GM12878 (cell line): ENCODE results near the gene ITGB8. TPM values are rescaled to one million over a fixed set of nuclear protein-coding genes. Genes with fewer than 3 reads are reported as not detected.

ENCODE experiments used
- ATAC-seq: fragments of 200-7000 bp; cut with Tn5 transposase; 3 replicates; pipeline ENCODE4 v1.9.1; 2020; ENCODE audit warnings: mild to moderate bottlenecking, moderate library complexity
- BruUV-seq: library from RNA; stranded (reverse); fragments of 400-500 nt; replicated peaks from 2 replicates; lab custom pipeline; 2021; lab: Mats Ljungman, UMichigan
- CTCF ChIA-PET: fragments of 300-600 bp; sonication (Branson Sonifier 250); formaldehyde crosslinking; extraction: SDS; loops from one replicate; lab custom pipeline; 2021; ENCODE audit warnings: inconsistent platforms; lab: Yijun Ruan, JAX
- POLR2A ChIA-PET: fragments of 350-600 bp; formaldehyde crosslinking; extraction: SDS; loops from one replicate; lab custom pipeline; 2021; ENCODE audit warnings: inconsistent platforms; lab: Charles Lee
- RAD21 ChIA-PET: fragments of 300-600 bp; sonication (Branson Sonifier 250); formaldehyde crosslinking; loops from one replicate; lab custom pipeline; 2023; ENCODE audit warnings: antibody characterized with exemption; ENCODE audit not compliant: unreplicated experiment; lab: Charles Lee
- SMC1A ChIA-PET: fragments of 300-600 bp; sonication (Branson Sonifier 250); formaldehyde crosslinking; loops from one replicate; lab custom pipeline; 2023; ENCODE audit not compliant: unreplicated experiment, uncharacterized antibody; lab: Charles Lee
- DNase-seq: peaks from one replicate; pipeline ENCODE4 v3.0.0-alpha.2; 2011; ENCODE audit warnings: low read depth, low spot score
- FAIRE-seq: peaks from 3 replicates; lab custom pipeline; 2011; peaks lifted over from hg19 to GRCh38; lab: Jason Lieb, UNC
- H2AFZ ChIP-seq: 2 replicates; pipeline ENCODE4 v1.6.0; 2011; ENCODE audit warnings: low read depth, low read length, control low read depth; ENCODE audit not compliant: control insufficient read depth
- H3K27ac ChIP-seq: 2 replicates; pipeline ENCODE4 v1.5.1; 2011; ENCODE audit warnings: control low read depth; ENCODE audit not compliant: control insufficient read depth, insufficient read depth
- H3K27me3 ChIP-seq, 2 experiments: replicated peaks in 1 of 2; 2 replicates each; pipeline versions ENCODE4 v1.6.0 to v1.6.1; 2011; ENCODE audit warnings: low read length in 1 of 2; ENCODE audit not compliant: control insufficient read depth in 2 of 2, insufficient read depth in 2 of 2
- H3K36me3 ChIP-seq, 2 experiments: 2 replicates each; pipeline ENCODE4 v1.5.1; 2011; ENCODE audit warnings: low read length in 1 of 2; ENCODE audit not compliant: control insufficient read depth in 2 of 2, insufficient read depth in 2 of 2
- H3K4me1 ChIP-seq: 2 replicates; pipeline ENCODE4 v1.6.1; 2011; ENCODE audit warnings: mild to moderate bottlenecking, low read length, moderate library complexity, mixed read lengths; ENCODE audit not compliant: control insufficient read depth, insufficient read depth
- H3K4me2 ChIP-seq: 2 replicates; pipeline ENCODE4 v1.6.0; 2011; ENCODE audit warnings: control low read depth; ENCODE audit not compliant: control insufficient read depth, insufficient read depth
- H3K4me3 ChIP-seq: fragments of 200-600 bp; sonication (generic); 2 replicates; pipeline ENCODE4 v1.5.1; 2016
- H3K79me2 ChIP-seq: 2 replicates; pipeline ENCODE4 v1.6.0; 2011; ENCODE audit warnings: low read length; ENCODE audit not compliant: control insufficient read depth, insufficient read depth
- H3K9ac ChIP-seq: 2 replicates; pipeline ENCODE4 v1.8.0; 2011; ENCODE audit warnings: low read length, control low read depth, mixed read lengths; ENCODE audit not compliant: control insufficient read depth, insufficient read depth
- H3K9me3 ChIP-seq: replicated peaks from 3 replicates; pipeline ENCODE4 v1.5.1; 2011; ENCODE audit warnings: mild to moderate bottlenecking, low read length; ENCODE audit not compliant: control insufficient read depth, insufficient read depth
- H4K20me1 ChIP-seq: 2 replicates; pipeline ENCODE4 v1.6.0; 2011; ENCODE audit not compliant: control insufficient read depth, insufficient read depth
- CHD2 ChIP-seq: IDR thresholded peaks from 2 replicates; pipeline ENCODE4 v1.6.1; 2011; ENCODE audit warnings: low read depth, low read length, improper control_type of control experiment, borderline replicate concordance
- CREB1 ChIP-seq: IDR thresholded peaks from 2 replicates; pipeline ENCODE4 v1.6.1; 2012; ENCODE audit warnings: low read depth, mild to moderate bottlenecking, inconsistent platforms
- CREM ChIP-seq: IDR thresholded peaks from 2 replicates; pipeline ENCODE4 v1.6.1; 2014; ENCODE audit warnings: antibody characterized with exemption, low read depth
- EP300 ChIP-seq, 2 experiments: fragments of 150-350 bp in 1 of 2; IDR thresholded peaks; 2 replicates each; pipeline ENCODE4 v1.6.1; 2011 to 2012; ENCODE audit warnings: low read depth in 2 of 2, low read length in 2 of 2, borderline replicate concordance in 1 of 2, improper control_type of control experiment in 1 of 2, inconsistent platforms in 1 of 2; ENCODE audit not compliant: control insufficient read depth in 1 of 2
- FOXM1 ChIP-seq: IDR thresholded peaks from 2 replicates; pipeline ENCODE4 v1.6.1; 2012; ENCODE audit warnings: low read depth, mild to moderate bottlenecking, inconsistent platforms, low read length, moderate library complexity
- HCFC1 ChIP-seq: fragments of 150-350 bp; IDR thresholded peaks from 2 replicates; pipeline ENCODE4 v1.6.1; 2014; ENCODE audit warnings: low read length
- IKZF2 ChIP-seq, 2 experiments: fragments of 450-650 bp; IDR thresholded peaks; 2 replicates each; pipeline ENCODE4 v1.6.1; 2017; ENCODE audit warnings: mild to moderate bottlenecking in 2 of 2, moderate library complexity in 2 of 2
- IRF4 ChIP-seq: IDR thresholded peaks from 2 replicates; pipeline ENCODE4 v1.6.1; 2011; ENCODE audit warnings: low read depth, low read length
- NBN ChIP-seq: fragments of 450-650 bp; IDR thresholded peaks from 2 replicates; pipeline ENCODE4 v1.6.1; 2016
- PAX5 ChIP-seq: IDR thresholded peaks from 2 replicates; pipeline ENCODE4 v1.6.1; 2011; ENCODE audit warnings: low read depth, low read length, borderline replicate concordance
- PAX8 ChIP-seq: fragments of 450-650 bp; IDR thresholded peaks from 2 replicates; pipeline ENCODE4 v1.6.1; 2017; ENCODE audit warnings: mild to moderate bottlenecking, moderate library complexity
- POLR2AphosphoS5 ChIP-seq: IDR thresholded peaks from 2 replicates; pipeline ENCODE4 v1.6.1; 2011; ENCODE audit warnings: mild to moderate bottlenecking, low read length, inconsistent platforms
- RFX5 ChIP-seq: IDR thresholded peaks from 2 replicates; pipeline ENCODE4 v1.6.1; 2011; ENCODE audit warnings: low read depth, low read length, improper control_type of control experiment
- RUNX3 ChIP-seq: IDR thresholded peaks from 2 replicates; pipeline ENCODE4 v1.6.1; 2012; ENCODE audit warnings: low read length, inconsistent platforms
- SMAD5 ChIP-seq: IDR thresholded peaks from 2 replicates; pipeline ENCODE4 v1.6.1; 2016; ENCODE audit warnings: antibody characterized with exemption, low read depth
- SMARCA5 ChIP-seq: fragments of 450-650 bp; IDR thresholded peaks from 2 replicates; pipeline ENCODE4 v1.6.1; 2017; ENCODE audit warnings: mild to moderate bottlenecking
- SMC3 ChIP-seq: IDR thresholded peaks from 2 replicates; pipeline ENCODE4 v1.6.1; 2011; ENCODE audit warnings: low read length, improper control_type of control experiment, borderline replicate concordance
- WRNIP1 ChIP-seq: IDR thresholded peaks from 2 replicates; pipeline ENCODE4 v1.6.1; 2011; ENCODE audit warnings: low read depth, low read length, improper control_type of control experiment, borderline replicate concordance
- YBX1 ChIP-seq: fragments of 450-650 bp; IDR thresholded peaks from 2 replicates; pipeline ENCODE4 v1.6.1; 2016; ENCODE audit warnings: antibody characterized with exemption
- ZBED1 ChIP-seq: IDR thresholded peaks from 2 replicates; pipeline ENCODE4 v1.6.1; 2016; ENCODE audit warnings: borderline replicate concordance
- ZSCAN29 ChIP-seq: fragments of 450-650 bp; IDR thresholded peaks from 2 replicates; pipeline ENCODE4 v1.6.1; 2017; ENCODE audit warnings: mild to moderate bottlenecking, moderate library complexity
- WGBS: methylation state at CpG from one replicate; pipeline ENCODE4 v1.1.6; 2016; ENCODE audit warnings: low lambda C conversion rate; ENCODE audit not compliant: insufficient replicate concordance, insufficient coverage; ENCODE audit errors: missing lambda C conversion rate; 5-methylcytosine and 5-hydroxymethylcytosine counted together
- in situ Hi-C: fragments of 300-500 bp; cut with MboI; formaldehyde crosslinking; loops from 9 replicates; pipeline ENCODE4 v1.14.3; 2018; ENCODE audit warnings: mixed read lengths
- intact Hi-C: fragments of 100-400 bp; cut with micrococcal nuclease; formaldehyde crosslinking; loops from one replicate; pipeline ENCODE4 v1.14.2; 2022; ENCODE audit not compliant: unreplicated experiment
- polyA plus RNA-seq, 11 experiments: library from polyadenylated mRNA; depleted of rRNA in 4 of 11; unstranded in 6 of 11; stranded (reverse) in 5 of 11; fragments of >200 nt; fragmentation: Nextera tagmentation in 4 of 11; fragmentation: Illumina TruSeq in 1 of 11; extraction: Ambion mirVana in 4 of 11; extraction: Trizol in 1 of 11; gene quantifications; 1 replicate in 1 of 11; 2 replicates in 10 of 11; pipeline versions ENCODE4 v1.2.1 to v1.2.3, GENCODE V29; 2011 to 2016; ENCODE audit warnings: inconsistent platforms in 2 of 11, missing spikeins in 2 of 11, low read depth in 1 of 11
- total RNA-seq, 4 experiments: library from RNA; depleted of rRNA in 3 of 4; stranded (reverse); fragments of >200 nt in 3 of 4; fragmentation: Illumina TruSeq in 1 of 4; extraction: Trizol in 1 of 4; gene quantifications; 2 replicates each; pipeline versions ENCODE4 v1.2.1 to v1.2.3, GENCODE V29; 2013 to 2021
- TF ChIP-seq, protein P1 (sequence below): fragments of 450-650 bp; formaldehyde crosslinking; IDR thresholded peaks from 2 replicates; pipeline ENCODE4 v1.4.0; 2022; ENCODE audit warnings: mild to moderate bottlenecking, moderate library complexity

Gene ITGB8
- total and polyA plus RNA-seq, 10 of the 15 experiments (the other 5 are each of a cell fraction or from before 2014, with no cell fraction given), result 0.37 to 26.2 (median 1.5) TPM

DNA sequence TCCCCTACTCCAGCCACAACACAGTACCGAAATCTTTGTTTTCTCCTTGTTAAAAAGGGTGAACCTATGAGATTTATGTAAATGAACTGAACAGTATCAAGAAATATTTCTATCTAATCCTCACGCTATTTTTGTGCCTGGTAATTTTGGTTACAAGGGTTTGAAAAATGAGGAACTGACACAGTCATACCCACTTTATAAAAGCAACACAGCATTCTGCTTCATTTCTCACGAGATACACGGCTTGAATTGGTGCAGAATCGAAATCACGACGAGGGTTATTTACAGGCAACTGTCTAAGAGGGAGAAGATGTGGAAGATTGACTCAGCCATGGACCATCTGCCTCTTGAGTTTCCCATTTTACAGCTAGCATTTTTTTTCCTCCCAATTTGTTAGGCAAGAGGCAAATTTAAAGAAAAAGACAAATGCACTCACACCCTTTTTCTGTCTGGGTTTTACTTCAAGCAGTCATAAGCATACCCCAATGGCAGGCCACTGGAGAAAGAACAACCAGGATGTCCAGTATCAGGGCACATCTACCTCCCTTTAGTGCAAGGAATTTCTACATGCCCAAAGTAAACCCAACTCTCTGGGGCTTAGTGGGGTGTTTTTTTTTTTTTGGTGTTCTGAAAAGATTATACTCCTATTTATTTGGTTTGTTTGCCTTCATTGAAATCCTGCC is 108.1 kb downstream of the ITGB8 start:
- no peak overlapping the region for H3K4me3 ChIP-seq
- FAIRE-seq (peak; percentile 97), DNase-seq (peak; percentile 71), ATAC-seq (peak; percentile 88)
- CTCF ChIA-PET, result interaction anchor here (0.6 to 2.5 kb wide), 2 partner anchors 123 to 684 kb away, joined by 3 to 7 read pairs; no protein-coding TSS in a partner anchor
- H3K9ac ChIP-seq, result no peak overlapping the region
- SMC1A ChIA-PET, result interaction anchor here (0.8 to 1.9 kb wide), 5 partner anchors 12 to 456 kb away, joined by 3 to 6 read pairs (median 5); no protein-coding TSS in a partner anchor
- WGBS, result 0% methylated on average over 7 of the region's 7 CpGs
- POLR2A ChIA-PET, result no interaction called here
- intact Hi-C loops (loop anchor here (5.0 kb wide), 1 partner anchor 107 kb away; the partner anchor contains the start of gene ITGB8), in situ Hi-C loops (no loop called here)
- H3K27ac ChIP-seq, result no peak overlapping the region
- peak overlapping the region; percentile 63 for H3K4me2 ChIP-seq
- H3K36me3 ChIP-seq, result no peaks in the 10 kb centered on the region
- RAD21 ChIA-PET, result interaction anchor here (0.8 to 2.9 kb wide), 3 partner anchors 106 to 691 kb away, joined by 3 to 11 read pairs (median 9); no protein-coding TSS in a partner anchor
- H4K20me1 ChIP-seq, result no peaks in the 10 kb centered on the region
- no peaks in the 10 kb centered on the region for H3K27me3 ChIP-seq
- no TSS peak for BruUV-seq
- peaks cover 15% of the 10 kb centered on the region; the same call in 1 of the 2 replicates for H3K4me1 ChIP-seq
- no peak overlapping the region; the same call in 1 of the 2 replicates for H2AFZ ChIP-seq
- H3K9me3 ChIP-seq, result no peaks in the 10 kb centered on the region; the same call in 2 of the 3 replicates
- no peaks in the 10 kb centered on the region for H3K79me2 ChIP-seq
- TF ChIP-seq RUNX3 (peak; percentile 84), SMAD5 (no peak), HCFC1 (no peak), POLR2AphosphoS5 (no peak), IRF4 (peak; percentile 50; the same call in 1 of the 2 replicates), WRNIP1 (no peak), RFX5 (no peak), ZSCAN29 (no peak), PAX5 (no peak), ZBED1 (peak; percentile 33; the same call in 1 of the 2 replicates), EP300 (IDR thresholded peaks at IDR 0.05; ENCODE audit: borderline replicate concordance in 1 of 2, control insufficient read depth in 1 of 2, low read depth in 2 of 2, low read length in 2 of 2) (peak in 1 of 2 experiments; percentile 79; a peak in 2 of 4 replicates), FOXM1 (no peak), IKZF2 (IDR thresholded peaks at IDR 0.05) (peak in 1 of 2 experiments; percentile 27; a peak in 2 of 4 replicates), SMC3 (no peak), CREM (peak; percentile 30; the same call in 1 of the 2 replicates), SMARCA5 (no peak), YBX1 (no peak), CREB1 (no peak), PAX8 (no peak), NBN (no peak), CHD2 (no peak)
- TF ChIP-seq, protein P1, sequence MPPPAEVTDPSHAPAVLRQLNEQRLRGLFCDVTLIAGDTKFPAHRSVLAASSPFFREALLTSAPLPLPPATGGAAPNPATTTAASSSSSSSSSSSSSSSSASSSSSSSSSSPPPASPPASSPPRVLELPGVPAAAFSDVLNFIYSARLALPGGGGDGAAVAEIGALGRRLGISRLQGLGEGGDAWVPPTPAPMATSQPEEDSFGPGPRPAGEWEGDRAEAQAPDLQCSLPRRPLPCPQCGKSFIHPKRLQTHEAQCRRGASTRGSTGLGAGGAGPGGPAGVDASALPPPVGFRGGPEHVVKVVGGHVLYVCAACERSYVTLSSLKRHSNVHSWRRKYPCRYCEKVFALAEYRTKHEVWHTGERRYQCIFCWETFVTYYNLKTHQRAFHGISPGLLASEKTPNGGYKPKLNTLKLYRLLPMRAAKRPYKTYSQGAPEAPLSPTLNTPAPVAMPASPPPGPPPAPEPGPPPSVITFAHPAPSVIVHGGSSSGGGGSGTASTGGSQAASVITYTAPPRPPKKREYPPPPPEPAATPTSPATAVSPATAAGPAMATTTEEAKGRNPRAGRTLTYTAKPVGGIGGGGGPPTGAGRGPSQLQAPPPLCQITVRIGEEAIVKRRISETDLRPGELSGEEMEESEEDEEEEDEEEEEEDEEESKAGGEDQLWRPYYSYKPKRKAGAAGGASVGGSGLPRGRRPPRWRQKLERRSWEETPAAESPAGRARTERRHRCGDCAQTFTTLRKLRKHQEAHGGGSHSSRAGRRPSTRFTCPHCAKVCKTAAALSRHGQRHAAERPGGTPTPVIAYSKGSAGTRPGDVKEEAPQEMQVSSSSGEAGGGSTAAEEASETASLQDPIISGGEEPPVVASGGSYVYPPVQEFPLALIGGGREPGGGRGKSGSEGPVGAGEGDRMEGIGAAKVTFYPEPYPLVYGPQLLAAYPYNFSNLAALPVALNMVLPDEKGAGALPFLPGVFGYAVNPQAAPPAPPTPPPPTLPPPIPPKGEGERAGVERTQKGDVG, result no peak
